ENCODE data around the gene SORBS1. TPM values are rescaled to one million over a fixed set of nuclear protein-coding genes. Genes with fewer than 3 reads are reported as not detected.

Gene SORBS1
- total and polyA plus RNA-seq, 2 of the 13 experiments (the other 11 are each of a cell fraction or from before 2014, with no cell fraction given), result 16.8 to 39.8 TPM

DNA sequence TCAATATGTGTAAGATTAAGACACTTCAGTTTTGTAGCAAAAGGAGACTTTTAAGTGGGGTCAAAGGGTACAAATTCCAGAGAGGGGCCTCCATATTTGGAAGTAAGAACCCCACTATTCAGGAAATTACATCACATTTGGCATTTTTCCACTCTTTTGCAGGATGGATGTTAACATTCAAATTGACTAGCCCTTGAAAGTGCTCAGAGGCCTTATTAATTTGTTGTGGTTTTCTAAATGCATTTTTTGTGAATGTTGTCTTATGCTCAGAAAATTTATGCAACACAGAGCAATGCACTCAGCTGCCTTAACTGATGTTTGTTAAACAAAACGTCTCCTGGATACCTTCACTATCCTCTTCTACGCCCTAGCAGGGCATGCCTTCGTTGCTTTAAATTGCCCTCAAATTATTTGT lies 219.4 kb downstream of the SORBS1 start (continued):
- TF ChIP-seq, protein P1, sequence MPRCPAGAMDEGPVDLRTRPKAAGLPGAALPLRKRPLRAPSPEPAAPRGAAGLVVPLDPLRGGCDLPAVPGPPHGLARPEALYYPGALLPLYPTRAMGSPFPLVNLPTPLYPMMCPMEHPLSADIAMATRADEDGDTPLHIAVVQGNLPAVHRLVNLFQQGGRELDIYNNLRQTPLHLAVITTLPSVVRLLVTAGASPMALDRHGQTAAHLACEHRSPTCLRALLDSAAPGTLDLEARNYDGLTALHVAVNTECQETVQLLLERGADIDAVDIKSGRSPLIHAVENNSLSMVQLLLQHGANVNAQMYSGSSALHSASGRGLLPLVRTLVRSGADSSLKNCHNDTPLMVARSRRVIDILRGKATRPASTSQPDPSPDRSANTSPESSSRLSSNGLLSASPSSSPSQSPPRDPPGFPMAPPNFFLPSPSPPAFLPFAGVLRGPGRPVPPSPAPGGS (CRISPR knock-in tag; IDR thresholded peaks at IDR 0.05), result no peak
- no peak for TF ChIP-seq ZNF7 (CRISPR knock-in tag; IDR thresholded peaks at IDR 0.05)
- no peak for TF ChIP-seq ZFP36L1 (CRISPR knock-in tag; IDR thresholded peaks at IDR 0.05)
- no peak for TF ChIP-seq ZBTB7B (CRISPR knock-in tag; IDR thresholded peaks at IDR 0.05)
- no peak for TF ChIP-seq MTF2 (CRISPR knock-in tag; IDR thresholded peaks at IDR 0.05; ENCODE audit: borderline replicate concordance)
- TF ChIP-seq JUND (CRISPR knock-in tag; IDR thresholded peaks at IDR 0.05), result no peak
- TF ChIP-seq KMT2A (CRISPR knock-in tag; IDR thresholded peaks at IDR 0.05), result no peak
- TF ChIP-seq, protein P2, sequence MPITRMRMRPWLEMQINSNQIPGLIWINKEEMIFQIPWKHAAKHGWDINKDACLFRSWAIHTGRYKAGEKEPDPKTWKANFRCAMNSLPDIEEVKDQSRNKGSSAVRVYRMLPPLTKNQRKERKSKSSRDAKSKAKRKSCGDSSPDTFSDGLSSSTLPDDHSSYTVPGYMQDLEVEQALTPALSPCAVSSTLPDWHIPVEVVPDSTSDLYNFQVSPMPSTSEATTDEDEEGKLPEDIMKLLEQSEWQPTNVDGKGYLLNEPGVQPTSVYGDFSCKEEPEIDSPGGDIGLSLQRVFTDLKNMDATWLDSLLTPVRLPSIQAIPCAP (CRISPR knock-in tag; IDR thresholded peaks at IDR 0.05; ENCODE audit: low read depth), result no peak
- TF ChIP-seq HNRNPL (IDR thresholded peaks at IDR 0.05; ENCODE audit: low read depth, low read length), result no peak
- TF ChIP-seq FOXP1 (IDR thresholded peaks at IDR 0.05), result no peak
- no peak for TF ChIP-seq FOXP1 (CRISPR knock-in tag; IDR thresholded peaks at IDR 0.05)
- no peak for TF ChIP-seq ZSCAN22 (CRISPR knock-in tag; IDR thresholded peaks at IDR 0.05)
- no peak for TF ChIP-seq THAP11 (CRISPR knock-in tag; IDR thresholded peaks at IDR 0.05)
- TF ChIP-seq, protein P3, sequence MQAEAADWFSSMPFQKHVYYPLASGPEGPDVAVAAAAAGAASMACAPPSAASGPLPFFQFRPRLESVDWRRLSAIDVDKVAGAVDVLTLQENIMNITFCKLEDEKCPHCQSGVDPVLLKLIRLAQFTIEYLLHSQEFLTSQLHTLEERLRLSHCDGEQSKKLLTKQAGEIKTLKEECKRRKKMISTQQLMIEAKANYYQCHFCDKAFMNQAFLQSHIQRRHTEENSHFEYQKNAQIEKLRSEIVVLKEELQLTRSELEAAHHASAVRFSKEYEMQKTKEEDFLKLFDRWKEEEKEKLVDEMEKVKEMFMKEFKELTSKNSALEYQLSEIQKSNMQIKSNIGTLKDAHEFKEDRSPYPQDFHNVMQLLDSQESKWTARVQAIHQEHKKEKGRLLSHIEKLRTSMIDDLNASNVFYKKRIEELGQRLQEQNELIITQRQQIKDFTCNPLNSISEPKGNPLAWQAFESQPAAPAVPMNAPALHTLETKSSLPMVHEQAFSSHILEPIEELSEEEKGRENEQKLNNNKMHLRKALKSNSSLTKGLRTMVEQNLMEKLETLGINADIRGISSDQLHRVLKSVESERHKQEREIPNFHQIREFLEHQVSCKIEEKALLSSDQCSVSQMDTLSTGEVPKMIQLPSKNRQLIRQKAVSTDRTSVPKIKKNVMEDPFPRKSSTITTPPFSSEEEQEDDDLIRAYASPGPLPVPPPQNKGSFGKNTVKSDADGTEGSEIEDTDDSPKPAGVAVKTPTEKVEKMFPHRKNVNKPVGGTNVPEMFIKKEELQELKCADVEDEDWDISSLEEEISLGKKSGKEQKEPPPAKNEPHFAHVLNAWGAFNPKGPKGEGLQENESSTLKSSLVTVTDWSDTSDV (CRISPR knock-in tag; IDR thresholded peaks at IDR 0.05), result no peak
- TF ChIP-seq TP53 (CRISPR knock-in tag; conservative IDR thresholded peaks at IDR 0.05), result no peak
- no peak for TF ChIP-seq ZNF17 (CRISPR knock-in tag; IDR thresholded peaks at IDR 0.05)
- TF ChIP-seq BRCA1 (CRISPR knock-in tag; IDR thresholded peaks at IDR 0.05), result no peak
- no peak for TF ChIP-seq ZNF564 (CRISPR knock-in tag; IDR thresholded peaks at IDR 0.05)
- TF ChIP-seq NFRKB (IDR thresholded peaks at IDR 0.05), result no peak
- TF ChIP-seq GTF3A (CRISPR knock-in tag; conservative IDR thresholded peaks at IDR 0.05), result no peak
- no peak for TF ChIP-seq ZNF775 (CRISPR knock-in tag; IDR thresholded peaks at IDR 0.05; ENCODE audit: borderline replicate concordance)
- TF ChIP-seq NFIC (IDR thresholded peaks at IDR 0.05; ENCODE audit: low read length), result 0 out of 2 replicates have a peak, but pooled peaks have one; percentile 40
- TF ChIP-seq ZNF766 (CRISPR knock-in tag; IDR thresholded peaks at IDR 0.05; ENCODE audit: borderline replicate concordance), result no peak
- no peak for TF ChIP-seq POLR2A (IDR thresholded peaks at IDR 0.05; ENCODE audit: insufficient read depth in 1 of 2, low read depth in 2 of 2, low read length in 2 of 2)
- no peak for TF ChIP-seq DPF2 (CRISPR knock-in tag; IDR thresholded peaks at IDR 0.05; ENCODE audit: borderline replicate concordance, low read depth)
- TF ChIP-seq TCF7 (IDR thresholded peaks at IDR 0.05; ENCODE audit: low read depth), result peak; percentile 46; the same call in 1 of the 2 replicates
- TF ChIP-seq SALL1 (CRISPR knock-in tag; IDR thresholded peaks at IDR 0.05), result no peak
- TF ChIP-seq, protein P4, sequence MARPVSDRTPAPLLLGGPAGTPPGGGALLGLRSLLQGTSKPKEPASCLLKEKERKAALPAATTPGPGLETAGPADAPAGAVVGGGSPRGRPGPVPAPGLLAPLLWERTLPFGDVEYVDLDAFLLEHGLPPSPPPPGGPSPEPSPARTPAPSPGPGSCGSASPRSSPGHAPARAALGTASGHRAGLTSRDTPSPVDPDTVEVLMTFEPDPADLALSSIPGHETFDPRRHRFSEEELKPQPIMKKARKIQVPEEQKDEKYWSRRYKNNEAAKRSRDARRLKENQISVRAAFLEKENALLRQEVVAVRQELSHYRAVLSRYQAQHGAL (CRISPR knock-in tag; IDR thresholded peaks at IDR 0.05; ENCODE audit: not compliant biosample characterization), result no peak
- TF ChIP-seq ZNF234 (CRISPR knock-in tag; conservative IDR thresholded peaks at IDR 0.05), result no peak
